ENCODE measurements around the gene AMPD2.

Gene AMPD2

GRCh38 chr1:109630081-109630897 is 10.7 kb downstream of the AMPD2 start:
- in situ Hi-C loops (cut with MboI; ENCODE audit: low sequenced_read_pairs), result loop anchor here (10.0 kb wide), 1 partner anchor 85 kb away; the partner anchor contains the start of gene GNAI3

- in situ Hi-C loops (cut with MboI; ENCODE audit: low sequenced_read_pairs), result loop anchor here (10.0 kb wide), 1 partner anchor 86 kb away; the partner anchor contains the start of gene GNAI3
Measured at GRCh38 chr1:109630898-109631512, 11.4 kb downstream of the AMPD2 start.

GRCh38 chr1:109631513-109632505 is 12.2 kb downstream of the AMPD2 start:
- in situ Hi-C loops (cut with MboI; ENCODE audit: low sequenced_read_pairs), result loop anchor here (10.0 kb wide), 1 partner anchor 87 kb away; the partner anchor contains the start of gene GNAI3

GRCh38 chr1:109632671-109633346 is 13.2 kb downstream of the AMPD2 start:
- in situ Hi-C loops (cut with MboI; ENCODE audit: low sequenced_read_pairs), result loop anchor here (10.0 kb wide), 1 partner anchor 88 kb away; the partner anchor contains the start of gene GNAI3

- in situ Hi-C loops (cut with MboI; ENCODE audit: low sequenced_read_pairs), result loop anchor here (10.0 kb wide), 1 partner anchor 89 kb away; the partner anchor contains the start of gene GNAI3
Measured at GRCh38 chr1:109634292-109634691, 14.7 kb downstream of the AMPD2 start.

GRCh38 chr1:109634771-109635750 is 15.4 kb downstream of the AMPD2 start:
- in situ Hi-C loops (cut with MboI; ENCODE audit: low sequenced_read_pairs), result loop anchor here (10.0 kb wide), 1 partner anchor 90 kb away; the partner anchor contains the start of gene GNAI3

- in situ Hi-C loops (cut with MboI; ENCODE audit: low sequenced_read_pairs), result loop anchor here (10.0 kb wide), 1 partner anchor 91 kb away; the partner anchor contains the start of gene GNAI3
Measured at GRCh38 chr1:109635862-109636200, 16.2 kb downstream of the AMPD2 start.

- in situ Hi-C loops (cut with MboI; ENCODE audit: low sequenced_read_pairs), result loop anchor here (10.0 kb wide), 1 partner anchor 92 kb away; the partner anchor contains the start of gene GNAI3
Measured at GRCh38 chr1:109636201-109636952, 16.7 kb downstream of the AMPD2 start.

- in situ Hi-C loops (cut with MboI; ENCODE audit: low sequenced_read_pairs), result loop anchor here (10.0 kb wide), 1 partner anchor 93 kb away; the partner anchor contains the start of gene GNAI3
Measured at GRCh38 chr1:109637446-109637845, 17.8 kb downstream of the AMPD2 start.

GRCh38 chr1:109639063-109639840 is 19.6 kb downstream of the AMPD2 start:
- in situ Hi-C loops (cut with MboI; ENCODE audit: low sequenced_read_pairs), result loop anchor here (10.0 kb wide), 1 partner anchor 94 kb away; the partner anchor contains the start of gene GNAI3

GRCh38 chr1:109639841-109640184 is 20.2 kb downstream of the AMPD2 start:
- in situ Hi-C loops (cut with MboI; ENCODE audit: low sequenced_read_pairs), result loop anchor here (5.0 to 10.0 kb wide), 2 partner anchors 95 to 132 kb away; partner anchors contain the start of gene GNAI3

- in situ Hi-C loops (cut with MboI; ENCODE audit: low sequenced_read_pairs), result loop anchor here (5.0 kb wide), 1 partner anchor 132 kb away; no protein-coding TSS in a partner anchor
Measured at GRCh38 chr1:109640285-109640865, 20.7 kb downstream of the AMPD2 start.

- in situ Hi-C loops (cut with MboI; ENCODE audit: low sequenced_read_pairs), result loop anchor here (5.0 kb wide), 1 partner anchor 131 kb away; no protein-coding TSS in a partner anchor
Measured at GRCh38 chr1:109641078-109641740, 21.6 kb downstream of the AMPD2 start.

GRCh38 chr1:109641861-109642260 is 22.2 kb downstream of the AMPD2 start:
- in situ Hi-C loops (cut with MboI; ENCODE audit: low sequenced_read_pairs), result loop anchor here (5.0 kb wide), 1 partner anchor 130 kb away; no protein-coding TSS in a partner anchor

- in situ Hi-C loops (cut with MboI; ENCODE audit: low sequenced_read_pairs), result loop anchor here (5.0 kb wide), 1 partner anchor 130 kb away; no protein-coding TSS in a partner anchor
Measured at GRCh38 chr1:109642626-109643025, 23.0 kb downstream of the AMPD2 start.
